ENCODE measurements around the gene CTDSPL. TPM values are rescaled to one million over a fixed set of nuclear protein-coding genes. Genes with fewer than 3 reads are reported as not detected.

The CTDSPL gene
- total RNA-seq, 1 donor from 2014 or later: 30.6 TPM

GRCh38 chr3:37935756-37936666, 74.3 kb downstream of the CTDSPL start:
- peak; percentile 82 for DNase-seq (ENCODE audit: low read depth)
- H3K36me3 ChIP-seq (ENCODE audit: control insufficient read depth, insufficient read depth, low read length): no peaks in the 10 kb centered on the region
- no peak overlapping the region for H3K4me3 ChIP-seq (ENCODE audit: low read depth, low read length)
- no peak for TF ChIP-seq CTCF (IDR thresholded peaks at IDR 0.05; ENCODE audit: insufficient read depth, low read length, poor library complexity, severe bottlenecking)
- no peaks in the 10 kb centered on the region for H3K27me3 ChIP-seq (ENCODE audit: control insufficient read depth, insufficient read depth, low read length)

- TF ChIP-seq CTCF (IDR thresholded peaks at IDR 0.05; ENCODE audit: insufficient read depth, low read length, poor library complexity, severe bottlenecking): no peak
- no peak for DNase-seq (ENCODE audit: low read depth)
- Histone ChIP-seq H3K36me3 (ENCODE audit: control insufficient read depth, insufficient read depth, low read length) (no peaks in the 10 kb centered on the region), H3K27me3 (ENCODE audit: control insufficient read depth, insufficient read depth, low read length) (no peaks in the 10 kb centered on the region), H3K4me3 (ENCODE audit: low read depth, low read length) (no peak overlapping the region)
These were observed 75.5 kb downstream of the CTDSPL start for GRCh38 chr3:37937156-37937555.

GRCh38 chr3:37938011-37938410, 76.3 kb downstream of the CTDSPL start:
- no peak for DNase-seq (ENCODE audit: low read depth)
- no peaks in the 10 kb centered on the region for H3K27me3 ChIP-seq (ENCODE audit: control insufficient read depth, insufficient read depth, low read length)
- no peak for TF ChIP-seq CTCF (IDR thresholded peaks at IDR 0.05; ENCODE audit: insufficient read depth, low read length, poor library complexity, severe bottlenecking)

GRCh38 chr3:37940242-37940908, 78.7 kb downstream of the CTDSPL start:
- Histone ChIP-seq H3K4me3 (ENCODE audit: low read depth, low read length) (no peak overlapping the region), H3K36me3 (ENCODE audit: control insufficient read depth, insufficient read depth, low read length) (no peaks in the 10 kb centered on the region), H3K27me3 (ENCODE audit: control insufficient read depth, insufficient read depth, low read length) (no peaks in the 10 kb centered on the region)
- DNase-seq (ENCODE audit: low read depth): no peak
- TF ChIP-seq CTCF (IDR thresholded peaks at IDR 0.05; ENCODE audit: insufficient read depth, low read length, poor library complexity, severe bottlenecking): no peak

More at GRCh38 chr3:37938011-37938410, 76.3 kb downstream of the CTDSPL start:
- no peaks in the 10 kb centered on the region for H3K36me3 ChIP-seq (ENCODE audit: control insufficient read depth, insufficient read depth, low read length)
- no peak overlapping the region for H3K4me3 ChIP-seq (ENCODE audit: low read depth, low read length)

- Histone ChIP-seq H3K36me3 (ENCODE audit: control insufficient read depth, insufficient read depth, low read length) (no peaks in the 10 kb centered on the region), H3K27me3 (ENCODE audit: control insufficient read depth, insufficient read depth, low read length) (no peaks in the 10 kb centered on the region), H3K4me3 (ENCODE audit: low read depth, low read length) (no peak overlapping the region)
- DNase-seq (ENCODE audit: low read depth): no peak
- no peak for TF ChIP-seq CTCF (IDR thresholded peaks at IDR 0.05; ENCODE audit: insufficient read depth, low read length, poor library complexity, severe bottlenecking)
These were observed 80.2 kb downstream of the CTDSPL start for GRCh38 chr3:37941608-37942508.
